ENCODE data around the gene GFRAL.

Gene GFRAL

DNA sequence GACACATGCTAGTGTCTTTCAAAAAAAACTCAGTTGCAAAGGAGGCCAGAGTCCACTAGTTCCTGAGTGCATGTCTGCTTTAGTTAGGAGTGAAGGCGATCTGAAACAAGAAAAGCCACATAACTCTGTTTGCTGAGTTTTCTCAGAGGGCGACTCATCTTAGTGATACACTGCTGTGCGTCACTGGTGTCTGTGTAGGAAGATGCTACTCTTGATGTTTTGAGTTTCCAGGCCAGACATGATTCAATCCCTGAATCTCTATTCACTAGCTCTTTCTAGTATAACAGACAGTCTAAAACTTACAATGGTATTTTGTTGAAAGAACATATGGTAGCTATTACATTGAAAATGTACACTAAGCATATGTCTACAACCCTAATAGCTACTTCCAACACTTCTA, 60.9 kb downstream of the GFRAL start:
- H3K9me3 Mint-ChIP-seq, result no peaks in the 10 kb centered on the region
- H3K36me3 Mint-ChIP-seq (ENCODE audit: low read depth), result no peaks in the 10 kb centered on the region
- H3K27ac Mint-ChIP-seq, result no peak overlapping the region
- no peaks in the 10 kb centered on the region for H3K27me3 Mint-ChIP-seq (ENCODE audit: low read depth)
- no peak overlapping the region for H3K4me3 Mint-ChIP-seq
- H3K4me1 Mint-ChIP-seq (ENCODE audit: low read depth), result no peaks in the 10 kb centered on the region

GRCh38 chr6:55395871-55396270, 68.6 kb downstream of the GFRAL start:
- Mint-ChIP-seq H3K27me3 (ENCODE audit: low read depth) (no peaks in the 10 kb centered on the region), H3K9me3 (no peaks in the 10 kb centered on the region), H3K4me3 (no peak overlapping the region), H3K27ac (no peak overlapping the region), H3K4me1 (ENCODE audit: low read depth) (no peaks in the 10 kb centered on the region), H3K36me3 (ENCODE audit: low read depth) (no peaks in the 10 kb centered on the region)

DNA sequence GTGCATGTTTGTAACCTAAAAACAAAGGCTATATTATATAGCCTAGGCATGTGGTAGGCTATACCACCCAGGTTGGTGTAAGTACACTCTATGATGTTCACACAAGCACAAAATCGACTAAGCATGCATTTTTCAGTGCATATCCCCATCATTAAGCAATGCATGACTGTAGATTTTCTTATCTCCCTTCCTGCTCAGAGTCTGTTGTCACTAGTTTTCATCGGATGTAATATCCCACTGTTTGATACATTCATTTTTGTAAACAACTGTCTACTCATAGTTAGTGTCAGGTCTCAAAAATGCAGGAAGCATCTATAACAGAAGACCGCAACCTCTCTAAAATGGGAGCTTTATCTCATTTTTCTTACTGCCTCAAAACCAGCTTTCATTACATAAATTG, 70.7 kb downstream of the GFRAL start:
- Mint-ChIP-seq H3K36me3 (ENCODE audit: low read depth) (no peaks in the 10 kb centered on the region), H3K4me1 (ENCODE audit: low read depth) (no peaks in the 10 kb centered on the region), H3K27me3 (ENCODE audit: low read depth) (no peaks in the 10 kb centered on the region), H3K4me3 (no peak overlapping the region), H3K27ac (no peak overlapping the region), H3K9me3 (no peaks in the 10 kb centered on the region)

DNA sequence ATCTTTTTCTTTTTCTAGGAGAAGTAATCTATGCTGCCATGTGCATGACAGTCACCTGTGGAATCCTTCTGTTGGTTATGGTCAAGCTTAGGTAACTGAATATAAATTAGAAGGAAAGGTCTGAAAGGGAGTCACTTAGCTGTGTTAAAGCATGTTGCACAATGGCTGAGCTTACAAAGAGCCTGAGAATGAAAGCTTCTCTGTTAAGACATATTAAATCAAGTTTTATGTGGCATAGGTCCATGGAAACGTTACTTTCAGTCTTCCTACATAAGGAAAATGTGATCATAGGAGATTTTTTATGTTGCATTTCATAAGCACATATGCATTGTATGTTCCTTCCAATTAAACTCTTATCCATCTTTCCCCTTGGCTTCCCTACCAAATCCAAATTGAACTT, 72.1 kb downstream of the GFRAL start:
- Mint-ChIP-seq H3K4me1 (ENCODE audit: low read depth) (no peaks in the 10 kb centered on the region), H3K9me3 (no peaks in the 10 kb centered on the region), H3K4me3 (no peak overlapping the region), H3K36me3 (ENCODE audit: low read depth) (no peaks in the 10 kb centered on the region), H3K27ac (no peak overlapping the region), H3K27me3 (ENCODE audit: low read depth) (no peaks in the 10 kb centered on the region)

GRCh38 chr6:55405474-55406235, 78.4 kb downstream of the GFRAL start:
- no peaks in the 10 kb centered on the region for H3K4me1 Mint-ChIP-seq (ENCODE audit: low read depth)
- peaks cover 6% of the 10 kb centered on the region for H3K9me3 Mint-ChIP-seq
- no peaks in the 10 kb centered on the region for H3K36me3 Mint-ChIP-seq (ENCODE audit: low read depth)
- H3K27ac Mint-ChIP-seq, result no peak overlapping the region
- no peaks in the 10 kb centered on the region for H3K27me3 Mint-ChIP-seq (ENCODE audit: low read depth)
- no peak overlapping the region for H3K4me3 Mint-ChIP-seq

DNA sequence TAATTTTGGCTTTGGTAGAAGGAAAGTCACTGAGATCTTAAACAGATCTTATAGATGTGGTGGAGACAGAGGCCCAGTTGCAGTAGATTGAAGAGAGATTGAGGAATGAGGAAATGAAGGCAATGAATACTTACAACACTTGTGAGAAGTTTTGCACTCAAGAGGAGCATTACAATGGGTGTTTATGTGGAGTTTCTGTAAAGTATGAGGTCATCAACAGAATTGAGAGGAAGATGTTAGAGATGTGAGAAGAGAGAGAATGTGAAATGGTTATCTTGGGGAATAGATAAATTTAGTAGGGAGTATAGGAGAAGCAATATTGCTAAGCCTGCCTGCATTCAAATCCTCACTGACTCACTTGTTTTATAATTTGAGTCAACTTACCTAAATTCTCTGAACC, 83.4 kb downstream of the GFRAL start:
- H3K27me3 Mint-ChIP-seq (ENCODE audit: low read depth), result no peaks in the 10 kb centered on the region
- no peaks in the 10 kb centered on the region for H3K36me3 Mint-ChIP-seq (ENCODE audit: low read depth)
- H3K4me1 Mint-ChIP-seq (ENCODE audit: low read depth), result no peaks in the 10 kb centered on the region
- H3K27ac Mint-ChIP-seq, result no peak overlapping the region
- no peak overlapping the region for H3K4me3 Mint-ChIP-seq
- peaks cover 23% of the 10 kb centered on the region for H3K9me3 Mint-ChIP-seq

GRCh38 chr6:55423933-55424332, 96.7 kb downstream of the GFRAL start:
- H3K27ac Mint-ChIP-seq, result no peak overlapping the region

GRCh38 chr6:55433446-55434130, 106.3 kb downstream of the GFRAL start:
- Mint-ChIP-seq H3K9me3 (no peaks in the 10 kb centered on the region), H3K4me1 (ENCODE audit: low read depth) (no peaks in the 10 kb centered on the region), H3K27me3 (ENCODE audit: low read depth) (no peaks in the 10 kb centered on the region), H3K36me3 (ENCODE audit: low read depth) (no peaks in the 10 kb centered on the region), H3K27ac (no peak overlapping the region), H3K4me3 (no peak overlapping the region)

More at GRCh38 chr6:55423933-55424332, 96.7 kb downstream of the GFRAL start:
- Mint-ChIP-seq H3K4me3 (no peak overlapping the region), H3K36me3 (ENCODE audit: low read depth) (no peaks in the 10 kb centered on the region), H3K9me3 (no peaks in the 10 kb centered on the region), H3K27me3 (ENCODE audit: low read depth) (no peaks in the 10 kb centered on the region), H3K4me1 (ENCODE audit: low read depth) (no peaks in the 10 kb centered on the region)

- no peaks in the 10 kb centered on the region for H3K4me1 Mint-ChIP-seq (ENCODE audit: low read depth)
- no peaks in the 10 kb centered on the region for H3K27me3 Mint-ChIP-seq (ENCODE audit: low read depth)
- H3K27ac Mint-ChIP-seq, result no peak overlapping the region
- H3K36me3 Mint-ChIP-seq (ENCODE audit: low read depth), result no peaks in the 10 kb centered on the region
- no peaks in the 10 kb centered on the region for H3K9me3 Mint-ChIP-seq
- H3K4me3 Mint-ChIP-seq, result no peak overlapping the region
Observed at GRCh38 chr6:55437141-55437540, 109.9 kb downstream of the GFRAL start.

DNA sequence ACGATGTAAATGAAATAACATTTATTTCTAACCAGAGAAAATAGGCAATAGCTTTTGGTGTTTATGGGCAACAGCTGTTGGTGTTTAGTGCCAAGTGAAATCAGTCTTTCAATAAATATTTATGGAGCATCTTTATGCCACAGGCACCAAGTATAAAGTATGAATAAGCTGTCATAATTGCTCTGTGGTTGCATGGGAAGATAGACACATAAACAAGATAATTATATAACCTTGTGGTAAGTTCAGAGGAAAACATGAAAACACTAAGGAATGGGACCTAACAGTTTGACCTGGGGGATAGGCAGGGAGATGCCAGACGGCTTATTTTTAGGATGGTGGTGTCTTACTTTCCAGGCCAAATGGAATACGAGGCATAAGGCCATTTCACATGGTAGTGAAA, 110.9 kb downstream of the GFRAL start:
- no peaks in the 10 kb centered on the region for H3K4me1 Mint-ChIP-seq (ENCODE audit: low read depth)
- H3K27me3 Mint-ChIP-seq (ENCODE audit: low read depth), result no peaks in the 10 kb centered on the region
- no peaks in the 10 kb centered on the region for H3K9me3 Mint-ChIP-seq
- H3K27ac Mint-ChIP-seq, result no peak overlapping the region
- H3K4me3 Mint-ChIP-seq, result no peak overlapping the region
- H3K36me3 Mint-ChIP-seq (ENCODE audit: low read depth), result no peaks in the 10 kb centered on the region

DNA sequence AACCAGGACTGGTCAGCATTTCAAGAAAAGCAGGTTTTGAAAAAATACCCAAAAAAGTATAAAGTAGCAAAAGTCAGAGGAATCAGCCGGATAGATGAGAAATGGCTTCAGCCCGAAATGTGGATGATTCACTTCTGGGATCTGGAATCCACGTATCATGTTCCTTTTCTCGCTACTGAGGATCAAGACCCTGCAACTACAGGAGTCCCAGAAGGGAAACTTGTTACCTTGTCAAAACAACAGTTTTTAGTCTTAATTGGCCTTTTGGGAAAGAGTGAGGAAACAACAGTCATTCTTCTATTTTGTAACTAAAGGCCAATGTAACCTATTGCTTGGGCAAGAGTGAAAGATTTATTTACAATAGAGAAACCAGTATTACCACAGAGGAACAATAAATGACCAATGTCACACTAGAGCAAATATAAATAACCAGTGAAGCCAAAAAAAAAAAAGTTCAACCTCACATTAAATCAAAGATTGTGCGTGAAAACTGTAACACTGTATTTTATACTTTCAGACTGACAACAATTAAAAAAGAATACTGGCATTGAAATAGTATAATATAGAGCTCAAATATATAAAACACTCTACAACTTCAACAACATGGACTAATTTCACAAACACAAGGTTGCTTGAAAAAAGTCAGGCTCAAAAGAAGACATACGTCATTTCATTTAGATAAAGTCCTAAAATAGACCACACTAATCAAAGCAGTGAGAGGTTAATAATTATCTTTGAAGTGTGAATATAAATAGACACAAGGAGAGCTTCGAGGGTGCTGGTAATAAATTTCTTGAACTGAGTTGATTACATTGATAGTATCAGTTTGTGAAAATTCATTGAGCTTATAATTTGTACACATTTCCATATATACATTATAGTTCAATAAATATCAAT, 116.2 kb downstream of the GFRAL start:
- Mint-ChIP-seq H3K36me3 (ENCODE audit: low read depth) (no peaks in the 10 kb centered on the region), H3K4me3 (no peak overlapping the region), H3K9me3 (no peaks in the 10 kb centered on the region), H3K27me3 (ENCODE audit: low read depth) (no peaks in the 10 kb centered on the region), H3K27ac (no peak overlapping the region), H3K4me1 (ENCODE audit: low read depth) (no peaks in the 10 kb centered on the region)

GRCh38 chr6:55445648-55446204, 118.5 kb downstream of the GFRAL start:
- no peaks in the 10 kb centered on the region for H3K4me1 Mint-ChIP-seq (ENCODE audit: low read depth)
- H3K4me3 Mint-ChIP-seq, result no peak overlapping the region
- no peaks in the 10 kb centered on the region for H3K27me3 Mint-ChIP-seq (ENCODE audit: low read depth)
- H3K27ac Mint-ChIP-seq, result no peak overlapping the region
- H3K9me3 Mint-ChIP-seq, result no peaks in the 10 kb centered on the region
- H3K36me3 Mint-ChIP-seq (ENCODE audit: low read depth), result no peaks in the 10 kb centered on the region

- no peaks in the 10 kb centered on the region for H3K4me1 Mint-ChIP-seq (ENCODE audit: low read depth)
- no peak overlapping the region for H3K27ac Mint-ChIP-seq
- no peaks in the 10 kb centered on the region for H3K27me3 Mint-ChIP-seq (ENCODE audit: low read depth)
- no peaks in the 10 kb centered on the region for H3K36me3 Mint-ChIP-seq (ENCODE audit: low read depth)
- peaks cover 3% of the 10 kb centered on the region for H3K9me3 Mint-ChIP-seq
- H3K4me3 Mint-ChIP-seq, result no peak overlapping the region
Observed at GRCh38 chr6:55447891-55448290, 120.6 kb downstream of the GFRAL start.

- H3K9me3 Mint-ChIP-seq, result peaks cover 3% of the 10 kb centered on the region
- H3K4me1 Mint-ChIP-seq (ENCODE audit: low read depth), result no peaks in the 10 kb centered on the region
- no peaks in the 10 kb centered on the region for H3K27me3 Mint-ChIP-seq (ENCODE audit: low read depth)
- no peaks in the 10 kb centered on the region for H3K36me3 Mint-ChIP-seq (ENCODE audit: low read depth)
- no peak overlapping the region for H3K27ac Mint-ChIP-seq
- no peak overlapping the region for H3K4me3 Mint-ChIP-seq
Observed at GRCh38 chr6:55448451-55448850, 121.2 kb downstream of the GFRAL start.

Data from T-helper 1 cell treated with Interleukin-12 subunit alpha and Interleukin-12 subunit beta and Interleukin-4 antibody, amounts not matched to agents 30 μg/mL and 1 μg/mL, for 36 hours (primary cell).